Natural killer cell (primary cell): ENCODE measurements around the gene CSTB. TPM values are rescaled to one million over a fixed set of nuclear protein-coding genes. Genes with fewer than 3 reads are reported as not detected.

ENCODE experiments used
- ATAC-seq, 3 donors: fragments of 150-1000 bp in 2 of 3; fragments of 200-7000 bp in 1 of 3; cut with Tn5 transposase; 1 replicate in 1 of 3; 2 replicates in 2 of 3; pipeline ENCODE4 v1.10.0; 2021; ENCODE audit warnings: mild to moderate bottlenecking in 2 of 3, moderate library complexity in 2 of 3
- DNase-seq, 2 donors: peaks; one replicate each; pipeline versions ENCODE4 v3.0.0 to v3.0.0-alpha.2; 2013 to 2021; ENCODE audit warnings: mixed read lengths in 1 of 2
- H3K27ac ChIP-seq: one replicate; pipeline ENCODE4 v1.5.1; 2013; ENCODE audit warnings: mild to moderate bottlenecking, low read length
- H3K27me3 ChIP-seq: one replicate; pipeline ENCODE4 v1.6.1; 2013; ENCODE audit warnings: low read length; ENCODE audit not compliant: control insufficient read depth, insufficient read depth
- H3K36me3 ChIP-seq: one replicate; pipeline ENCODE4 v1.6.1; 2013; ENCODE audit warnings: low read length; ENCODE audit not compliant: control insufficient read depth, insufficient read depth
- H3K4me1 ChIP-seq: one replicate; pipeline ENCODE4 v1.6.1; 2013; ENCODE audit warnings: low read length; ENCODE audit not compliant: control insufficient read depth, insufficient read depth
- H3K4me3 ChIP-seq: one replicate; pipeline ENCODE4 v1.5.1; 2013; ENCODE audit warnings: low read length
- H3K9me3 ChIP-seq: one replicate; pipeline ENCODE4 v1.6.1; 2013; ENCODE audit warnings: low read length; ENCODE audit not compliant: control insufficient read depth, insufficient read depth
- H3K27ac Mint-ChIP-seq, 2 donors: one replicate each; pipeline ENCODE4 v1.8.0; 2022; ENCODE audit warnings: mild to moderate bottlenecking in 2 of 2, mixed read lengths in 2 of 2, moderate library complexity in 1 of 2
- H3K27me3 Mint-ChIP-seq, 2 donors: one replicate each; pipeline ENCODE4 v1.8.0; 2022; ENCODE audit warnings: low read depth in 2 of 2, mixed read lengths in 2 of 2
- H3K36me3 Mint-ChIP-seq: one replicate; pipeline ENCODE4 v1.8.0; 2022; ENCODE audit warnings: mixed read lengths
- H3K4me1 Mint-ChIP-seq, 2 donors: one replicate each; pipeline ENCODE4 v1.8.0; 2022; ENCODE audit warnings: mixed read lengths in 2 of 2
- H3K4me3 Mint-ChIP-seq: one replicate; pipeline ENCODE4 v1.8.0; 2022; ENCODE audit warnings: mild to moderate bottlenecking, moderate library complexity, mixed read lengths
- H3K9me3 Mint-ChIP-seq, 2 donors: one replicate each; pipeline ENCODE4 v1.8.0; 2022; ENCODE audit warnings: mixed read lengths in 2 of 2
- WGBS: methylation state at CpG from one replicate; pipeline ENCODE4 v1.1.7; 2013; ENCODE audit warnings: missing lambda C conversion rate; ENCODE audit not compliant: insufficient coverage; 5-methylcytosine and 5-hydroxymethylcytosine counted together
- intact Hi-C: fragments of 100-400 bp; cut with micrococcal nuclease; formaldehyde crosslinking; loops from one replicate; pipeline ENCODE4 v1.14.2; 2022
- total RNA-seq, 4 donors: library from RNA; stranded (reverse); fragments of 120-200 nt in 1 of 4; gene quantifications; one replicate each; pipeline versions ENCODE4 v1.2.3 to v1.2.4, GENCODE V29; 2013 to 2022
- TF ChIP-seq, protein P1 (sequence below): fragments of 200-600 bp; IDR thresholded peaks from one replicate; pipeline ENCODE4 v1.8.0; 2022; ENCODE audit warnings: antibody characterized with exemption

Gene CSTB
- total RNA-seq, 3 donors from 2014 or later (not counting 1 experiment from before 2014, with no cell fraction given), result 18.5 to 23.1 (median 22.7) TPM

DNA sequence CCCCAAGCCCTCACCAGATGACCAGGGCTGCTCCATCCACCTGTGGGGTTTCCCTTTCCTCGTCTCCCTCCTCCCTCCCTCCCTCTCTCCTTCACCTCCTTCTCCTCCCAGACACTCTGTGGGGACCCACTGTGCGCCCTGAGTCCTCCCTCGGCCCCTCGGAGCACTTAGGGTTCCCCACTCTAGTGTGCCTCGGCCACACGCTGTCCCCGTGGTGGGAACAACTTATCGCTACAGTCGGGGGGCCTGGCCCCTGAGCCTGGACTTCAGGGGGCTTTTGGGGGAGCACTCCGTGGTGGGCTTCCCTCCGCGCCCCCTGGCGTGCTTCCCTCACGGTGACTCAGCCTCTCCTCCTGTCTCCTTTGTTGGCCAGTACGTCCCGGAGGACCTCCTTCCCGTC, 27.5 kb downstream of the CSTB start:
- Histone ChIP-seq H3K27me3 (no peaks in the 10 kb centered on the region), H3K4me1 (peaks cover 15% of the 10 kb centered on the region), H3K36me3 (peaks cover 37% of the 10 kb centered on the region), H3K9me3 (no peaks in the 10 kb centered on the region), H3K27ac (no peak overlapping the region), H3K4me3 (no peak overlapping the region)
- no peak for DNase-seq
- intact Hi-C loops, result no loop called here
- no peak for ATAC-seq
- no peaks in the 10 kb centered on the region for H3K27me3 Mint-ChIP-seq
- peaks cover 0 to 12% of the 10 kb centered on the region in 2 donors for H3K4me1 Mint-ChIP-seq
- H3K27ac Mint-ChIP-seq, result no peak overlapping the region
- H3K4me3 Mint-ChIP-seq, result no peak overlapping the region
- no peaks in the 10 kb centered on the region for H3K9me3 Mint-ChIP-seq
- 97% methylated on average over 17 of the region's 17 CpGs for WGBS
- TF ChIP-seq, protein P1, sequence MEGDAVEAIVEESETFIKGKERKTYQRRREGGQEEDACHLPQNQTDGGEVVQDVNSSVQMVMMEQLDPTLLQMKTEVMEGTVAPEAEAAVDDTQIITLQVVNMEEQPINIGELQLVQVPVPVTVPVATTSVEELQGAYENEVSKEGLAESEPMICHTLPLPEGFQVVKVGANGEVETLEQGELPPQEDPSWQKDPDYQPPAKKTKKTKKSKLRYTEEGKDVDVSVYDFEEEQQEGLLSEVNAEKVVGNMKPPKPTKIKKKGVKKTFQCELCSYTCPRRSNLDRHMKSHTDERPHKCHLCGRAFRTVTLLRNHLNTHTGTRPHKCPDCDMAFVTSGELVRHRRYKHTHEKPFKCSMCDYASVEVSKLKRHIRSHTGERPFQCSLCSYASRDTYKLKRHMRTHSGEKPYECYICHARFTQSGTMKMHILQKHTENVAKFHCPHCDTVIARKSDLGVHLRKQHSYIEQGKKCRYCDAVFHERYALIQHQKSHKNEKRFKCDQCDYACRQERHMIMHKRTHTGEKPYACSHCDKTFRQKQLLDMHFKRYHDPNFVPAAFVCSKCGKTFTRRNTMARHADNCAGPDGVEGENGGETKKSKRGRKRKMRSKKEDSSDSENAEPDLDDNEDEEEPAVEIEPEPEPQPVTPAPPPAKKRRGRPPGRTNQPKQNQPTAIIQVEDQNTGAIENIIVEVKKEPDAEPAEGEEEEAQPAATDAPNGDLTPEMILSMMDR, result no peak
- no peaks in the 10 kb centered on the region for H3K36me3 Mint-ChIP-seq

DNA sequence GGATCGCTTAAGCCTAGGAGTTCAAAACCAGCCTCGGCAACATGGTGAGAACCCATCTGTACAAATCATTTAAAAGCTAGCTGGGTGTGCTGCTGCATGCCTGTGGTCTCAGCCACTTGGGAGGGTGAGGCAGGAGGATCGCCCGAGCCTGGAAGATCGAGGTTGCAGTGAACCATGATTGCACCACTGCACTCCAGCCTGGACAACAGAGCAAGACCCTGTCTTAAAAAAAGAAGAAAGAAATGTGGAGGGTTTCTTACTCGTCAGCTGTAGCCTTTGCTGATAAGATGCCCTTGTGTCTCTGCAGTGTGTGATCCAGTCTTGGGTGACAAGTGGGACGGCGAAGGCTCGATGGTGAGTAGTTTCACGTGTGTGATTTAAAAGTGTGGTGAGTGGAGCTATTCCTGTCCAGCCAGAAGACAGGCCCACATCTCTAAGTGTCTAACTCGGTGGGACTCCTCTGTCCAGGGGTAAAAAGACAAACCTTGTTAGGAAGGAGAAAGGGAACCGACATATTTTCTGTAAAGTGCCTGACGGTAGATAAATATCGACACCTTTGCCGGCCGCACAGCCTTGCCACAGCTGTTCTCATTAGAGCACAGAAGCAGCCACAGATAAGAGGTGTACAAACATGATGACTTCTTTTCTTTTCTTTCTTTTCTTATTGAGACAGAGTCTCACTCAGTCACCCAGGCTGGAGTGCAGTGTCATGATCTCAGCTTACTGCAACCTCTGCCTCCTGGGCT, 30.2 kb downstream of the CSTB start:
- intact Hi-C loops, result no loop called here
- Mint-ChIP-seq H3K27me3 (no peaks in the 10 kb centered on the region), H3K4me1 (peaks cover 0 to 13% of the 10 kb centered on the region in 2 donors), H3K36me3 (no peaks in the 10 kb centered on the region), H3K27ac (no peak overlapping the region), H3K4me3 (no peak overlapping the region), H3K9me3 (no peaks in the 10 kb centered on the region)
- H3K27me3 ChIP-seq, result no peaks in the 10 kb centered on the region
- H3K9me3 ChIP-seq, result no peaks in the 10 kb centered on the region
- DNase-seq (no peak), ATAC-seq (no peak)
- peaks cover 22% of the 10 kb centered on the region for H3K4me1 ChIP-seq
- WGBS, result 97% methylated on average over 16 of the region's 16 CpGs
- no peak overlapping the region for H3K4me3 ChIP-seq
- H3K36me3 ChIP-seq, result peaks cover 27% of the 10 kb centered on the region
- no peak overlapping the region for H3K27ac ChIP-seq
- TF ChIP-seq, protein P1, result no peak

DNA sequence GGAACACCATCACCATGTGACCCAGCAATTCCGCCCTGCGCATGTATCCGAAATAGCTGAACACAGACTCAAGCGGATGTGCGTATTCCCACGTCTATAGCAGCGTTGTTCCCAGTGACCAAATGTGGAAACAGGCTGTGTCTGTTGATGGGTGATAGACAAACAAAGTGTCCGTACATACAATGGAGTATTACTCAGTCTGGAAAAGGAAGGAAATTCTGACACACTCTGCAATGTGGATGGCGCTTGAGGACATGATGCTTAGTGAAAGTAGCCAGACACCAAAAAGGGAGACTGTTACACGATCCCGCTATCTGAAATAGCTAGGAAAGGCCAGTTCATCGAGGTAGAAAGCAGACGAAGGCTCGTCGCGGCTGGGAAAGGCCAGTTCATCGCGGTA, 31.4 kb downstream of the CSTB start:
- TF ChIP-seq, protein P1, result no peak
- no peaks in the 10 kb centered on the region for H3K9me3 ChIP-seq
- H3K27me3 ChIP-seq, result no peaks in the 10 kb centered on the region
- Mint-ChIP-seq H3K9me3 (no peaks in the 10 kb centered on the region), H3K27me3 (no peaks in the 10 kb centered on the region), H3K4me3 (no peak overlapping the region), H3K36me3 (no peaks in the 10 kb centered on the region), H3K27ac (peak overlapping the region in 1 of 2 donors; percentile 32), H3K4me1 (peaks cover 5 to 13% of the 10 kb centered on the region in 2 donors)
- ATAC-seq (no peak), DNase-seq (no peak)
- H3K27ac ChIP-seq, result no peak overlapping the region
- intact Hi-C loops, result no loop called here
- WGBS, result 98% methylated on average over 18 of the region's 18 CpGs
- H3K4me3 ChIP-seq, result no peak overlapping the region
- H3K4me1 ChIP-seq, result peaks cover 20% of the 10 kb centered on the region
- H3K36me3 ChIP-seq, result peaks cover 27% of the 10 kb centered on the region
